IMR-90 (cell line): ENCODE measurements around the gene DAAM2. TPM values are rescaled to one million over a fixed set of nuclear protein-coding genes. Genes with fewer than 3 reads are reported as not detected.
A peak's percentile ranks its signal among the peaks of the same experiment; 100 is the strongest.

Experiments
- ATAC-seq: fragments of 200-7000 bp; cut with Tn5 transposase; 2 replicates; pipeline ENCODE4 v1.9.1; 2020; ENCODE audit warnings: low read depth, mild to moderate bottlenecking, moderate library complexity
- BruUV-seq: library from RNA; stranded (reverse); fragments of 400-500 nt; replicated peaks from 2 replicates; lab custom pipeline; 2021; lab: Mats Ljungman, UMichigan
- CTCF ChIA-PET: fragments of 300-600 bp; formaldehyde crosslinking; extraction: SDS; loops from one replicate; lab custom pipeline; 2021; ENCODE audit warnings: antibody characterized with exemption; lab: Yijun Ruan, JAX
- POLR2A ChIA-PET: fragments of 300-600 bp; sonication (Branson Sonifier 250); formaldehyde crosslinking; loops from one replicate; lab custom pipeline; 2022; ENCODE audit warnings: antibody characterized with exemption; ENCODE audit not compliant: unreplicated experiment; lab: Charles Lee
- DNase-seq: peaks from one replicate; pipeline ENCODE4 v3.0.0; 2013
- H2AFZ ChIP-seq: replicated peaks from 2 replicates; pipeline ENCODE3; 2013; ENCODE audit warnings: low read length, mild to moderate bottlenecking; ENCODE audit not compliant: poor library complexity
- H2AK5ac ChIP-seq: 2 replicates; pipeline ENCODE4 v1.6.1; 2013; ENCODE audit warnings: low read depth, low read length, inconsistent platforms
- H2AK9ac ChIP-seq: replicated peaks from 2 replicates; pipeline ENCODE3; 2013; ENCODE audit warnings: mild to moderate bottlenecking, low read depth, low read length, moderate library complexity; ENCODE audit not compliant: poor library complexity
- H2BK120ac ChIP-seq: 2 replicates; pipeline ENCODE4 v1.6.1; 2013; ENCODE audit warnings: low read depth, low read length, inconsistent platforms
- H2BK15ac ChIP-seq: 3 replicates; pipeline ENCODE4 v1.6.1; 2013; ENCODE audit warnings: low read depth, low read length, inconsistent platforms
- H2BK20ac ChIP-seq: 2 replicates; pipeline ENCODE4 v1.6.1; 2013; ENCODE audit warnings: low read depth, mild to moderate bottlenecking, inconsistent platforms, low read length, moderate library complexity
- H2BK5ac ChIP-seq: 2 replicates; pipeline ENCODE4 v1.6.1; 2013; ENCODE audit warnings: mild to moderate bottlenecking, low read depth, low read length, inconsistent platforms; ENCODE audit not compliant: poor library complexity, severe bottlenecking
- H3K14ac ChIP-seq: replicated peaks from 2 replicates; pipeline ENCODE4 v1.6.1; 2013; ENCODE audit warnings: low read depth, low read length, inconsistent platforms
- H3K18ac ChIP-seq: 2 replicates; pipeline ENCODE4 v1.6.1; 2013; ENCODE audit warnings: low read depth, low read length, control low read depth
- H3K23ac ChIP-seq: 2 replicates; pipeline ENCODE4 v1.6.1; 2013; ENCODE audit warnings: low read depth, low read length, inconsistent platforms
- H3K27ac ChIP-seq: 2 replicates; pipeline ENCODE4 v1.5.1; 2013; ENCODE audit warnings: mild to moderate bottlenecking, control low read depth, low read length; ENCODE audit not compliant: insufficient read depth
- H3K27me3 ChIP-seq: 2 replicates; pipeline ENCODE4 v1.6.1; 2013; ENCODE audit warnings: low read length; ENCODE audit not compliant: control insufficient read depth, insufficient read depth
- H3K36me3 ChIP-seq: 2 replicates; pipeline ENCODE4 v1.6.1; 2013; ENCODE audit warnings: low read length, mixed read lengths; ENCODE audit not compliant: control insufficient read depth, insufficient read depth
- H3K4ac ChIP-seq: 2 replicates; pipeline ENCODE4 v1.6.1; 2013; ENCODE audit warnings: low read depth, low read length, inconsistent platforms
- H3K4me1 ChIP-seq: 2 replicates; pipeline ENCODE4 v1.6.1; 2013; ENCODE audit warnings: low read length, mixed read lengths; ENCODE audit not compliant: control insufficient read depth, insufficient read depth
- H3K4me2 ChIP-seq: 2 replicates; pipeline ENCODE4 v1.6.1; 2013; ENCODE audit warnings: low read depth, mild to moderate bottlenecking, control low read depth, low read length, moderate library complexity
- H3K4me3 ChIP-seq: 2 replicates; pipeline ENCODE4 v1.5.1; 2013; ENCODE audit warnings: low read depth, mild to moderate bottlenecking, control low read depth, low read length, moderate library complexity; ENCODE audit not compliant: insufficient read depth
- H3K56ac ChIP-seq: 2 replicates; pipeline ENCODE4 v1.6.1; 2013; ENCODE audit warnings: low read length, inconsistent platforms; ENCODE audit not compliant: insufficient read depth; ENCODE audit errors: extremely low read depth
- H3K79me1 ChIP-seq, 2 experiments: 2 replicates each; pipeline ENCODE4 v1.6.1; 2013; ENCODE audit warnings: low read length in 2 of 2, inconsistent platforms in 1 of 2, low read depth in 1 of 2
- H3K9ac ChIP-seq: 2 replicates; pipeline ENCODE4 v1.6.1; 2013; ENCODE audit warnings: low read depth, low read length, control low read depth
- H3K9me1 ChIP-seq: 2 replicates; pipeline ENCODE4 v1.6.1; 2013; ENCODE audit warnings: low read length, inconsistent platforms; ENCODE audit not compliant: insufficient read depth
- H3K9me3 ChIP-seq: 2 replicates; pipeline ENCODE4 v1.6.1; 2013; ENCODE audit warnings: low read length; ENCODE audit not compliant: control insufficient read depth, insufficient read depth
- H4K20me1 ChIP-seq: 2 replicates; pipeline ENCODE4 v1.6.1; 2013; ENCODE audit warnings: low read length, inconsistent platforms; ENCODE audit not compliant: insufficient read depth
- H4K5ac ChIP-seq: 2 replicates; pipeline ENCODE4 v1.6.1; 2013; ENCODE audit warnings: mild to moderate bottlenecking, low read depth, low read length, control low read depth
- H4K8ac ChIP-seq, 2 experiments: 2 replicates each; pipeline ENCODE4 v1.6.1; 2013; ENCODE audit warnings: low read depth in 2 of 2, low read length in 2 of 2, control low read depth in 1 of 2, inconsistent platforms in 1 of 2
- H4K91ac ChIP-seq: 2 replicates; pipeline ENCODE4 v1.6.1; 2013; ENCODE audit warnings: low read depth, low read length, inconsistent platforms; ENCODE audit not compliant: insufficient read depth
- BHLHE40 ChIP-seq: fragments of 150-350 bp; IDR thresholded peaks from 2 replicates; pipeline ENCODE4 v1.6.1; 2016; ENCODE audit warnings: mild to moderate bottlenecking, low read depth, low read length
- CEBPB ChIP-seq: IDR thresholded peaks from 2 replicates; pipeline ENCODE4 v1.6.1; 2012; ENCODE audit warnings: low read depth, low read length, improper control_type of control experiment
- CHD1 ChIP-seq: IDR thresholded peaks from 2 replicates; pipeline ENCODE4 v1.6.1; 2012; ENCODE audit warnings: low read depth, low read length, improper control_type of control experiment
- FOS ChIP-seq: fragments of 150-350 bp; IDR thresholded peaks from 2 replicates; pipeline ENCODE4 v1.6.1; 2016; ENCODE audit warnings: low read depth, low read length
- MAFK ChIP-seq: IDR thresholded peaks from 2 replicates; pipeline ENCODE4 v1.6.1; 2012; ENCODE audit warnings: low read depth, low read length, improper control_type of control experiment
- MAZ ChIP-seq: IDR thresholded peaks from 2 replicates; pipeline ENCODE4 v1.6.1; 2012; ENCODE audit warnings: low read depth, mild to moderate bottlenecking, low read length, improper control_type of control experiment, moderate library complexity, borderline replicate concordance
- MXI1 ChIP-seq: IDR thresholded peaks from 2 replicates; pipeline ENCODE4 v1.6.1; 2012; ENCODE audit warnings: low read depth, mild to moderate bottlenecking, low read length, moderate library complexity, borderline replicate concordance
- NFE2L2 ChIP-seq: fragments of 150-350 bp; IDR thresholded peaks from 2 replicates; pipeline ENCODE4 v1.6.1; 2016; ENCODE audit warnings: low read depth, mild to moderate bottlenecking, low read length
- POLR2A ChIP-seq: IDR thresholded peaks from 2 replicates; pipeline ENCODE4 v1.6.1; 2012; ENCODE audit warnings: mild to moderate bottlenecking, low read depth, low read length
- RAD21 ChIP-seq: IDR thresholded peaks from 2 replicates; pipeline ENCODE4 v1.6.1; 2012; ENCODE audit warnings: low read length, improper control_type of control experiment
- RCOR1 ChIP-seq: IDR thresholded peaks from 2 replicates; pipeline ENCODE4 v1.6.1; 2012; ENCODE audit warnings: mild to moderate bottlenecking, low read length, improper control_type of control experiment; ENCODE audit not compliant: insufficient replicate concordance
- RFX5 ChIP-seq: IDR thresholded peaks from 2 replicates; pipeline ENCODE4 v1.8.0; 2012; ENCODE audit warnings: low read depth, mild to moderate bottlenecking, low read length, moderate library complexity
- WGBS, 2 experiments: methylation state at CpG; one replicate each; pipeline versions ENCODE4 v1.1.5 to v1.1.7; 2013; ENCODE audit warnings: missing lambda C conversion rate in 2 of 2; ENCODE audit not compliant: insufficient read length in 1 of 2; ENCODE audit errors: extremely low coverage in 2 of 2; 5-methylcytosine and 5-hydroxymethylcytosine counted together
- dilution Hi-C: fragments of 300-500 bp; cut with HindIII; formaldehyde crosslinking; loops from one replicate; pipeline ENCODE4 v1.14.3; 2018; ENCODE audit warnings: low sequenced_read_pairs; ENCODE audit not compliant: unreplicated experiment
- in situ Hi-C: fragments of 300-500 bp; cut with MboI; formaldehyde crosslinking; loops from 3 replicates; pipeline ENCODE4 v1.14.3; 2019; ENCODE audit warnings: low sequenced_read_pairs, inconsistent platforms, mixed read lengths
- intact Hi-C: fragments of 100-400 bp; cut with micrococcal nuclease; formaldehyde crosslinking; loops from 2 replicates; pipeline ENCODE4 v1.10.0; 2022
- polyA plus RNA-seq, 3 experiments: library from polyadenylated mRNA; depleted of rRNA; stranded (reverse); fragments of >200 nt; gene quantifications; 2 replicates each; pipeline ENCODE4 v1.2.3, GENCODE V29; 2012; ENCODE audit warnings: low replicate concordance in 1 of 3
- total RNA-seq: library from RNA; depleted of rRNA; stranded (reverse); fragments of >200 nt; gene quantifications from 2 replicates; pipeline ENCODE4 v1.2.3, GENCODE V29; 2012
- TF ChIP-seq, protein P1 (sequence below): fragments of 150-350 bp; IDR thresholded peaks from 2 replicates; pipeline ENCODE4 v1.6.1; 2016; ENCODE audit warnings: low read depth, mild to moderate bottlenecking, low read length, moderate library complexity, borderline replicate concordance
- TF ChIP-seq, protein P2 (sequence below): fragments of 150-350 bp; IDR thresholded peaks from 2 replicates; pipeline ENCODE4 v1.6.1; 2017; ENCODE audit warnings: mild to moderate bottlenecking, antibody characterized with exemption, low read length, low read depth
- TF ChIP-seq, protein P3 (sequence below): conservative IDR thresholded peaks from 2 replicates; pipeline ENCODE4 v1.5.1; 2012; ENCODE audit warnings: mild to moderate bottlenecking, low read depth, low read length, improper control_type of control experiment

Gene DAAM2
- total and polyA plus RNA-seq, 2 of the 4 experiments (the other 2 are of a cell fraction) = 11.2 to 12.9 TPM

DNA sequence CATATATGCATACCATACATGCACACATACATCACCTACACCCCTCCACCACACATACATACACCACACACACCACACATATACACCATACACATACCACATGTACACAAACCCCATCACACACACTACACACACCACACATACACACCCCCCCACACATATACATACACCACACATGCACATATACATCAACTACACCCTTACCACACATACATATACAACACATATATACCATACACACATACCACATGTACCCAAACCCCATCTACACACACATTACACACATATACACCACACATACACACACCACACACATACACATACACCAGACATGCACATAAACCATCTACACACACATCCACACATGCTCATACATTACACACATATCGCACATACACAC is 52.7 kb downstream of the DAAM2 start (continued):
- TF ChIP-seq CEBPB (no peak), POLR2A (no peak), RAD21 (no peak), BHLHE40 (no peak)

DNA sequence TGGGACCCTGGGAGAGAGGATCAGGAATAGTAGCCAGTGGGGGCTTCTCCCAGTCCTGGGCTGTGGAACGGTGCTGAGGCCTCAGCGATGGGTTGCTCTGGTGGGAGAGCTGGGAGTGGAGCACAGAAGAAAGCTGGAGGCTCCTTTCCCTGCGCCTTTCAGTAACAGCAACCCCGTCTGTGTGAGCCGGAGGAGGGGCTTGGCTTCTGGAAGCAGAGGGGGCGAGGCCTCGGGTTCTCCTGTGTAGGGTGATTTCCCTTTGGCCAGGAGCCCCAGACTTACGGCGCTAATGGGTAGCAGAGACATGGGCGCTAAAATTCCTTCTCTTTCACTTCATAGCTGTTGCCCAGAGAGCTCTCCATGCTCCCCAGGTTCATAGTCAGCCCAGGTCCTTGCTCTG is 55.0 kb downstream of the DAAM2 start:
- H3K4ac ChIP-seq = no peak overlapping the region
- ATAC-seq (peak; percentile 19; the same call in 1 of the 2 replicates), DNase-seq (no peak)
- H3K4me2 ChIP-seq = no peak overlapping the region
- intact Hi-C loops (no loop called here), in situ Hi-C loops (no loop called here), dilution Hi-C loops (no loop called here)
- H2AFZ ChIP-seq = no peak overlapping the region
- no peak overlapping the region for H4K5ac ChIP-seq
- no peak overlapping the region for H3K23ac ChIP-seq
- no peak overlapping the region for H2BK5ac ChIP-seq
- WGBS, 2 experiments = no CpG with 5 or more reads among the region's 10 CpGs
- H2BK20ac ChIP-seq = no peak overlapping the region
- no peak overlapping the region for H2BK120ac ChIP-seq
- no peak overlapping the region for H3K27ac ChIP-seq
- H2AK5ac ChIP-seq = no peak overlapping the region
- no peak overlapping the region for H3K14ac ChIP-seq
- H3K9me1 ChIP-seq = peaks cover 11% of the 10 kb centered on the region
- ChIA-PET CTCF (no interaction called here), POLR2A (no interaction called here)
- no peaks in the 10 kb centered on the region for H3K9me3 ChIP-seq
- H2BK15ac ChIP-seq = no peak overlapping the region
- H2AK9ac ChIP-seq = no peak overlapping the region
- no peak overlapping the region for H3K56ac ChIP-seq
- no peak overlapping the region for H4K91ac ChIP-seq
- H3K4me1 ChIP-seq = peaks cover 14% of the 10 kb centered on the region
- H3K79me1 ChIP-seq = peaks cover 4 to 12% of the 10 kb centered on the region in 2 experiments; a peak in 1 of 4 replicates
- H3K9ac ChIP-seq = no peak overlapping the region
- no peak overlapping the region for H3K18ac ChIP-seq
- H4K8ac ChIP-seq = no peak overlapping the region
- BruUV-seq = no TSS peak
- no peak overlapping the region for H3K4me3 ChIP-seq
- no peaks in the 10 kb centered on the region for H3K27me3 ChIP-seq
- no peaks in the 10 kb centered on the region for H3K36me3 ChIP-seq
- no peaks in the 10 kb centered on the region for H4K20me1 ChIP-seq
- no peak for TF ChIP-seq BHLHE40
- TF ChIP-seq RFX5 = no peak
- TF ChIP-seq, protein P1, sequence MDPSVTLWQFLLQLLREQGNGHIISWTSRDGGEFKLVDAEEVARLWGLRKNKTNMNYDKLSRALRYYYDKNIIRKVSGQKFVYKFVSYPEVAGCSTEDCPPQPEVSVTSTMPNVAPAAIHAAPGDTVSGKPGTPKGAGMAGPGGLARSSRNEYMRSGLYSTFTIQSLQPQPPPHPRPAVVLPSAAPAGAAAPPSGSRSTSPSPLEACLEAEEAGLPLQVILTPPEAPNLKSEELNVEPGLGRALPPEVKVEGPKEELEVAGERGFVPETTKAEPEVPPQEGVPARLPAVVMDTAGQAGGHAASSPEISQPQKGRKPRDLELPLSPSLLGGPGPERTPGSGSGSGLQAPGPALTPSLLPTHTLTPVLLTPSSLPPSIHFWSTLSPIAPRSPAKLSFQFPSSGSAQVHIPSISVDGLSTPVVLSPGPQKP = no peak
- no peak for TF ChIP-seq POLR2A
- no peak for TF ChIP-seq MXI1
- TF ChIP-seq RCOR1 = no peak
- TF ChIP-seq FOS = no peak
- TF ChIP-seq MAZ = no peak
- no peak for TF ChIP-seq CEBPB
- no peak for TF ChIP-seq MAFK
- TF ChIP-seq, protein P2, sequence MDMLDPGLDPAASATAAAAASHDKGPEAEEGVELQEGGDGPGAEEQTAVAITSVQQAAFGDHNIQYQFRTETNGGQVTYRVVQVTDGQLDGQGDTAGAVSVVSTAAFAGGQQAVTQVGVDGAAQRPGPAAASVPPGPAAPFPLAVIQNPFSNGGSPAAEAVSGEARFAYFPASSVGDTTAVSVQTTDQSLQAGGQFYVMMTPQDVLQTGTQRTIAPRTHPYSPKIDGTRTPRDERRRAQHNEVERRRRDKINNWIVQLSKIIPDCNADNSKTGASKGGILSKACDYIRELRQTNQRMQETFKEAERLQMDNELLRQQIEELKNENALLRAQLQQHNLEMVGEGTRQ = no peak
- no peak for TF ChIP-seq RAD21
- TF ChIP-seq, protein P3, sequence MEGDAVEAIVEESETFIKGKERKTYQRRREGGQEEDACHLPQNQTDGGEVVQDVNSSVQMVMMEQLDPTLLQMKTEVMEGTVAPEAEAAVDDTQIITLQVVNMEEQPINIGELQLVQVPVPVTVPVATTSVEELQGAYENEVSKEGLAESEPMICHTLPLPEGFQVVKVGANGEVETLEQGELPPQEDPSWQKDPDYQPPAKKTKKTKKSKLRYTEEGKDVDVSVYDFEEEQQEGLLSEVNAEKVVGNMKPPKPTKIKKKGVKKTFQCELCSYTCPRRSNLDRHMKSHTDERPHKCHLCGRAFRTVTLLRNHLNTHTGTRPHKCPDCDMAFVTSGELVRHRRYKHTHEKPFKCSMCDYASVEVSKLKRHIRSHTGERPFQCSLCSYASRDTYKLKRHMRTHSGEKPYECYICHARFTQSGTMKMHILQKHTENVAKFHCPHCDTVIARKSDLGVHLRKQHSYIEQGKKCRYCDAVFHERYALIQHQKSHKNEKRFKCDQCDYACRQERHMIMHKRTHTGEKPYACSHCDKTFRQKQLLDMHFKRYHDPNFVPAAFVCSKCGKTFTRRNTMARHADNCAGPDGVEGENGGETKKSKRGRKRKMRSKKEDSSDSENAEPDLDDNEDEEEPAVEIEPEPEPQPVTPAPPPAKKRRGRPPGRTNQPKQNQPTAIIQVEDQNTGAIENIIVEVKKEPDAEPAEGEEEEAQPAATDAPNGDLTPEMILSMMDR = no peak
- no peak for TF ChIP-seq CHD1
- no peak for TF ChIP-seq NFE2L2
